Ishikawa (cell line): ENCODE measurements around the gene SYCE1.

Experiments
- CEBPB ChIP-seq: IDR thresholded peaks from 2 replicates; pipeline ENCODE4 v1.6.1; 2012
- CREB1 ChIP-seq: IDR thresholded peaks from 2 replicates; pipeline ENCODE4 v1.6.1; 2012; ENCODE audit warnings: low read depth
- EGR1 ChIP-seq: IDR thresholded peaks from 2 replicates; pipeline ENCODE4 v1.6.1; 2012
- EP300 ChIP-seq: IDR thresholded peaks from 2 replicates; pipeline ENCODE4 v1.6.1; 2012; ENCODE audit warnings: borderline replicate concordance
- FOXM1 ChIP-seq: IDR thresholded peaks from 2 replicates; pipeline ENCODE4 v1.6.1; 2012; ENCODE audit warnings: low read depth, borderline replicate concordance
- MAX ChIP-seq: IDR thresholded peaks from 2 replicates; pipeline ENCODE4 v1.6.1; 2012
- NFIC ChIP-seq: IDR thresholded peaks from 2 replicates; pipeline ENCODE4 v1.6.1; 2012
- RAD21 ChIP-seq: IDR thresholded peaks from 2 replicates; pipeline ENCODE4 v1.6.1; 2012; ENCODE audit warnings: low read depth
- REST ChIP-seq: IDR thresholded peaks from 2 replicates; pipeline ENCODE4 v1.6.1; 2012; ENCODE audit warnings: low read depth, mild to moderate bottlenecking
- TAF1 ChIP-seq: IDR thresholded peaks from 2 replicates; pipeline ENCODE4 v1.6.1; 2012; ENCODE audit warnings: low read depth, mild to moderate bottlenecking
- TCF12 ChIP-seq: IDR thresholded peaks from 2 replicates; pipeline ENCODE4 v1.6.1; 2012; ENCODE audit warnings: low read depth
- TEAD4 ChIP-seq: IDR thresholded peaks from 2 replicates; pipeline ENCODE4 v1.6.1; 2012
- USF1 ChIP-seq: IDR thresholded peaks from 2 replicates; pipeline ENCODE4 v1.6.1; 2012
- YY1 ChIP-seq: IDR thresholded peaks from 2 replicates; pipeline ENCODE4 v1.6.1; 2012; ENCODE audit warnings: low read depth
- ZBTB7A ChIP-seq: IDR thresholded peaks from 2 replicates; pipeline ENCODE4 v1.6.1; 2012; ENCODE audit warnings: low read depth

The SYCE1 gene

GRCh38 chr10:133537546-133538545 lies 27.5 kb downstream of the SYCE1 start:
- TF ChIP-seq REST (no peak), EGR1 (no peak), RAD21 (no peak), FOXM1 (no peak), YY1 (no peak), CEBPB (no peak), EP300 (no peak), TCF12 (no peak), CREB1 (no peak), USF1 (no peak), TAF1 (no peak)

- TF ChIP-seq FOXM1: no peak
- no peak for TF ChIP-seq TAF1
- no peak for TF ChIP-seq EGR1
- TF ChIP-seq NFIC: no peak
- TF ChIP-seq CEBPB: no peak
Measured at GRCh38 chr10:133536198-133536597, 29.2 kb downstream of the SYCE1 start.

- TF ChIP-seq EP300 (no peak), TAF1 (no peak), TEAD4 (no peak), CEBPB (no peak), MAX (no peak), USF1 (no peak)
Measured at GRCh38 chr10:133534417-133534816, 31.0 kb downstream of the SYCE1 start.

- TF ChIP-seq YY1 (no peak), USF1 (no peak), EP300 (no peak), REST (no peak), CEBPB (no peak), TCF12 (no peak), ZBTB7A (no peak), TAF1 (no peak), RAD21 (no peak)
Measured at GRCh38 chr10:133532871-133533270, 32.5 kb downstream of the SYCE1 start.

- no peak for TF ChIP-seq YY1
- TF ChIP-seq USF1: no peak
- TF ChIP-seq ZBTB7A: no peak
- no peak for TF ChIP-seq FOXM1
- TF ChIP-seq REST: no peak
- no peak for TF ChIP-seq EGR1
- TF ChIP-seq CREB1: no peak
- no peak for TF ChIP-seq EP300
- no peak for TF ChIP-seq MAX
- TF ChIP-seq TCF12: no peak
- TF ChIP-seq TEAD4: no peak
- TF ChIP-seq TAF1: no peak
Measured at GRCh38 chr10:133530506-133530905, 34.9 kb downstream of the SYCE1 start.
